Stomach (tissue), 9 donors: ENCODE measurements around the gene PARP2. TPM values are rescaled to one million over a fixed set of nuclear protein-coding genes. Genes with fewer than 3 reads are reported as not detected.

Source experiments
- DNase-seq, 2 donors: peaks; one replicate each; pipeline versions ENCODE4 v3.0.0 to v3.0.0-alpha.2; 2013 to 2019
- H3K27ac ChIP-seq, 5 donors: fragments of 200-600 bp in 4 of 5; sonication (generic) in 4 of 5; one replicate each; pipeline ENCODE4 v1.5.1; 2013 to 2019; ENCODE audit warnings: mild to moderate bottlenecking in 1 of 5, moderate library complexity in 1 of 5
- H3K27me3 ChIP-seq, 3 donors: fragments of 200-600 bp; sonication (generic); one replicate each; pipeline ENCODE4 v1.5.1; 2017 to 2019; ENCODE audit warnings: mixed run types in 1 of 3
- H3K36me3 ChIP-seq, 4 donors: fragments of 200-600 bp; sonication (generic); 1 replicate in 3 of 4; 2 replicates in 1 of 4; pipeline ENCODE4 v1.5.1; 2016 to 2019
- H3K4me1 ChIP-seq, 4 donors: fragments of 200-600 bp; sonication (generic); one replicate each; pipeline ENCODE4 v1.5.1; 2016 to 2019
- H3K4me3 ChIP-seq, 4 donors: fragments of 200-600 bp; sonication (generic) in 3 of 4; one replicate each; pipeline ENCODE4 v1.5.1; 2016 to 2019; ENCODE audit warnings: mild to moderate bottlenecking in 1 of 4
- H3K9me3 ChIP-seq, 4 donors: fragments of 200-600 bp; sonication (generic); one replicate each; pipeline ENCODE4 v1.5.1; 2016 to 2019
- EP300 ChIP-seq: sonication (generic); formaldehyde crosslinking; IDR thresholded peaks from one replicate; pipeline ENCODE4 v1.6.1; 2017; ENCODE audit warnings: antibody characterized with exemption
- POLR2A ChIP-seq, 4 donors: fragments of 450-650 bp; IDR thresholded peaks; one replicate each; pipeline ENCODE4 v1.6.1; 2016; ENCODE audit warnings: antibody characterized with exemption in 4 of 4, control low read depth in 2 of 4, mild to moderate bottlenecking in 1 of 4, moderate library complexity in 1 of 4
- POLR2AphosphoS5 ChIP-seq, 3 donors: sonication (generic); formaldehyde crosslinking; IDR thresholded peaks; one replicate each; pipeline ENCODE4 v1.6.1; 2016; ENCODE audit warnings: antibody characterized with exemption in 3 of 3
- WGBS, 5 donors: extraction: QIAGEN DNeasy Blood & Tissue Kit in 3 of 5; methylation state at CpG; one replicate each; pipeline versions ENCODE4 v1.1.5 to v1.1.7; 2013 to 2018; 5-methylcytosine and 5-hydroxymethylcytosine counted together
- intact Hi-C: fragments of 100-400 bp; cut with DNase I; formaldehyde crosslinking; loops from one replicate; pipeline ENCODE4 v1.15.1; 2023; ENCODE audit warnings: low total_unique reads
- polyA plus RNA-seq, 3 donors: library from polyadenylated mRNA; stranded (reverse); fragments of 200-250 nt; gene quantifications; one replicate each; pipeline ENCODE4 v1.2.3, GENCODE V29; 2013
- total RNA-seq, 5 donors: library from RNA; depleted of rRNA; stranded (reverse); fragments of >200 nt; gene quantifications; one replicate each; pipeline versions ENCODE4 v1.1.0 to v1.2.3, GENCODE V29; 2014 to 2016
- TF ChIP-seq, protein P1 (sequence below), 7 experiments: fragments of 450-650 bp in 4 of 7; fragments of 200-600 bp in 3 of 7; sonication (generic) in 3 of 7; IDR thresholded peaks; one replicate each; pipeline ENCODE4 v1.5.1; 2016 to 2019; ENCODE audit warnings: antibody characterized with exemption in 7 of 7, control low read depth in 2 of 7, mild to moderate bottlenecking in 1 of 7
- donor health status: healthy with polysubstance abuse.
- donor health status: Bipolar disorder and iron deficiency.
- donor health status: healthy.

The PARP2 gene
- total and polyA plus RNA-seq, 8 donors: 4.1 to 30.4 (median 13.6) TPM

DNA sequence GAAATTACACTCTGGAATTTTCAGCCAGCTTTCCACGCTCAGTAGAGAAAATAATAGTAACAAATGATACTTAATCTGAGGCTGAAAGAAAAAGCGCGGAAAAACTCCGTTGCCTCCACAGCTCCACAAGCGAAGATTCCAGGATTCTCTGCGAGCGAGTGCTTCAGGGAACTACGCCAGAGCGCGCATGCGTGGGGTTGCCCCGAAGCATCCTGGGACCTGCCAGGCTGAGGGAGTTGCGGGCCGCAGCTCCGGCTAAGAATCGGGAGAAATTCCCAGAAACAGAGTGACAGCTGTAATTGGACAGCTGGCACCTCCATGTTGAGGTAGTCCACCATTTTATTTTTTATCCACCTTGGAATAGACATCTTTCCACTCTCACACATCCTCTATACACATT, 25.7 kb upstream of the PARP2 start:
- Histone ChIP-seq H3K4me1 (no peaks in the 10 kb centered on the region), H3K27ac (no peak overlapping the region), H3K4me3 (no peak overlapping the region), H3K27me3 (no peaks in the 10 kb centered on the region), H3K36me3 (peaks cover 29 to 95% (median 92%) of the 10 kb centered on the region in 4 donors), H3K9me3 (no peaks in the 10 kb centered on the region)
- intact Hi-C loops: no loop called here
- DNase-seq: no peak
- no peak for TF ChIP-seq POLR2A (IDR thresholded peaks at IDR 0.05)
- WGBS, 5 donors: 92 to 98% (median 95%) methylated on average over 16 of the region's 16 CpGs

DNA sequence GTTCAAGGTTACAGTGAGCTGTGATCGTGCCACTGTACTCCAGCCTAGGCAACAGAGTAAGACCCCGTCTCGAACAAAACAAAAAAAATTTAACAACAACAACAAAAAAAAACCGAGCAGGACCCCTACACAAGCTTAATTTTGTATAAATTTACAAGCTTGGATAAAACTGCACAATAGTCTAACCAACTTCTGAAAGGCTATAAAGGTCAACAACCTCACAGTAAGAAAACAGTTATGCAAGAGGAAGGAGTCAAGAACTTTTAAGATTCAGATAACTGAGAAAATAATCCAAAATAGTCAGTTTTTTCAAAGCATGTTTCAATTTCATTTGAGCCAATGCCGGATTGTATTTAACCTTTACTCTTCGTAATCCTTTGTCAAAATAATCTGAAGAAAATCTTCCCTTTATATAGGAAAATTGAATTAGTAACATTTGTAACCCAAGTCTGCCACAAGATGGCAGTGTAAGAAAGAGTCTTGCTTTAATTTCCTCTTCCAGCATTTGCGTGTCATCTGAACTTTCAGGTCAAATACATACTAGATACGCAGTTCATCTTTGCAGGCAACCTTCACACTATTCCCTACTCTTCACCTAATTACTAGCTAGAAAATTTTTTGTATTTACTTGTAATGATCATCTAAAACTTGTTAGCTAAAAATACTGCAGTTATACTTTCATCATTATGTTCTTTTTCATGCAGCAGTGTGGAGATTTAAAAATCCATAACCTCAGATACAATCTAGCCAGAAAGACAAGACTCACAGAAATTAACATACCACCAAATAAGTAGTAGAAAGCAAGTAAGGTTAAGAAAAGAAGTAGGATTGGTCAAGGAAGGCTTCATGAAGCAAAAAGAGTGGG, 16.2 kb upstream of the PARP2 start:
- DNase-seq: peak in 1 of 2 donors; percentile 85
- Histone ChIP-seq H3K4me3 (no peak overlapping the region), H3K27ac (peak overlapping the region in 3 of 5 donors; percentile 24 to 56 (median 34)), H3K4me1 (peaks cover 1 to 43% (median 21%) of the 10 kb centered on the region in 4 donors), H3K27me3 (no peaks in the 10 kb centered on the region), H3K9me3 (no peaks in the 10 kb centered on the region), H3K36me3 (peaks cover 19 to 62% (median 60%) of the 10 kb centered on the region in 4 donors)
- peak in 1 of 3 donors; percentile 33 for TF ChIP-seq POLR2AphosphoS5 (IDR thresholded peaks at IDR 0.05)
- TF ChIP-seq, protein P1, sequence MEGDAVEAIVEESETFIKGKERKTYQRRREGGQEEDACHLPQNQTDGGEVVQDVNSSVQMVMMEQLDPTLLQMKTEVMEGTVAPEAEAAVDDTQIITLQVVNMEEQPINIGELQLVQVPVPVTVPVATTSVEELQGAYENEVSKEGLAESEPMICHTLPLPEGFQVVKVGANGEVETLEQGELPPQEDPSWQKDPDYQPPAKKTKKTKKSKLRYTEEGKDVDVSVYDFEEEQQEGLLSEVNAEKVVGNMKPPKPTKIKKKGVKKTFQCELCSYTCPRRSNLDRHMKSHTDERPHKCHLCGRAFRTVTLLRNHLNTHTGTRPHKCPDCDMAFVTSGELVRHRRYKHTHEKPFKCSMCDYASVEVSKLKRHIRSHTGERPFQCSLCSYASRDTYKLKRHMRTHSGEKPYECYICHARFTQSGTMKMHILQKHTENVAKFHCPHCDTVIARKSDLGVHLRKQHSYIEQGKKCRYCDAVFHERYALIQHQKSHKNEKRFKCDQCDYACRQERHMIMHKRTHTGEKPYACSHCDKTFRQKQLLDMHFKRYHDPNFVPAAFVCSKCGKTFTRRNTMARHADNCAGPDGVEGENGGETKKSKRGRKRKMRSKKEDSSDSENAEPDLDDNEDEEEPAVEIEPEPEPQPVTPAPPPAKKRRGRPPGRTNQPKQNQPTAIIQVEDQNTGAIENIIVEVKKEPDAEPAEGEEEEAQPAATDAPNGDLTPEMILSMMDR (IDR thresholded peaks at IDR 0.05): peak in 5 of 7 experiments; percentile 45 to 80 (median 71)
- no peak for TF ChIP-seq EP300
- 41 to 47% (median 44%) methylated on average over 8 of the region's 8 CpGs for WGBS, 5 donors
- intact Hi-C loops: loop anchor here (5.0 to 10.0 kb wide), 2 partner anchors 280 to 368 kb away; no protein-coding TSS in a partner anchor

DNA sequence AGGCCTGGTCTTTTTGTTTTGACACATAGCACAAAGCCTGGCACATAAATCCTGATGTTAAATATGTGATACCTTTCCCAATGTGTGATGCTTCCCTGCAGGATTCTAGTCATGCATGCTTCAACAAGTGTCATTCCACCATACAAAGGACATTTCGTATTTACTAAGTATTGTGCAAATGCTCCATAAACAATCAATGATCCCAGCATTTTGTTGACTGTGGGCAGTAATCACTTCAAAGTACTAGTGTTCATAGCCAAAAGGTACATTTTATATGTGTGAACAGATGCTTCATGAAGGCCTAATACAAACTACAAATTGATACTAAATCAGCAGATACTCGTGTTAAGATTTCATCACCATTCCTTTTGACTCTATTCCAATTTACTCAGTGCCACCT, 14.7 kb upstream of the PARP2 start:
- Histone ChIP-seq H3K36me3 (peaks cover 19 to 47% (median 45%) of the 10 kb centered on the region in 4 donors), H3K9me3 (no peaks in the 10 kb centered on the region), H3K27me3 (no peaks in the 10 kb centered on the region), H3K27ac (no peak overlapping the region), H3K4me3 (no peak overlapping the region), H3K4me1 (peaks cover 6 to 53% (median 26%) of the 10 kb centered on the region in 4 donors)
- WGBS, 5 donors: 44 to 57% (median 49%) methylated on average over 2 of the region's 2 CpGs
- no peak for DNase-seq
- intact Hi-C loops: loop anchor here (5.0 to 10.0 kb wide), 2 partner anchors 279 to 366 kb away; no protein-coding TSS in a partner anchor
- TF ChIP-seq, protein P1 (IDR thresholded peaks at IDR 0.05): no peak
- TF ChIP-seq EP300 (no peak), POLR2A (IDR thresholded peaks at IDR 0.05) (no peak), POLR2AphosphoS5 (IDR thresholded peaks at IDR 0.05) (no peak)

DNA sequence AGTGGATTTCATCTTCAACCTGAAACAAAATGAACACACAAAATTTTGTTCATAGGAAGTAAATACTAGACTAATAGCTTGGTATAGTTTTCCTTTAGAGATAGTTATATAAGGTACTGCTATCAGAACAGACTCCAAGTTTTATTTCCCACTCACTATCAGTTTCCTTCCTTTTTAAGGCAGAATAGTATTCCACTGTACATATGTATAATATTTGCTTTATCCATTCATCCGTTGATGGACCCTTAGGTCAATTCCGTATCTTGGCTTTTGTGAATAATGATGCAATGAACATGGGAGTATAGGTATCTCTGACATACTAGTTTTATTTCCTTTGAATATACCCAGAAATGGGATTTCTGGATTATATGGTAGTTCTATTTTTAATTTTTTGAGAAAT, 14.1 kb upstream of the PARP2 start:
- TF ChIP-seq POLR2AphosphoS5 (IDR thresholded peaks at IDR 0.05) (no peak), EP300 (no peak), POLR2A (IDR thresholded peaks at IDR 0.05) (no peak)
- TF ChIP-seq, protein P1 (IDR thresholded peaks at IDR 0.05): no peak
- WGBS, 5 donors: 46 to 90% (median 89%) methylated on average over 2 of the region's 2 CpGs
- intact Hi-C loops: loop anchor here (5.0 to 10.0 kb wide), 2 partner anchors 278 to 365 kb away; no protein-coding TSS in a partner anchor

More for the DNA sequence above, 14.1 kb upstream of the PARP2 start:
- H3K4me1 ChIP-seq: peaks cover 6 to 53% (median 26%) of the 10 kb centered on the region in 4 donors
- H3K36me3 ChIP-seq: peaks cover 15 to 41% (median 39%) of the 10 kb centered on the region in 4 donors
- no peak for DNase-seq
- no peaks in the 10 kb centered on the region for H3K27me3 ChIP-seq
- H3K9me3 ChIP-seq: no peaks in the 10 kb centered on the region
- H3K27ac ChIP-seq: no peak overlapping the region
- H3K4me3 ChIP-seq: no peak overlapping the region
